ENCODE measurements around the gene KIF6.

Gene KIF6

DNA sequence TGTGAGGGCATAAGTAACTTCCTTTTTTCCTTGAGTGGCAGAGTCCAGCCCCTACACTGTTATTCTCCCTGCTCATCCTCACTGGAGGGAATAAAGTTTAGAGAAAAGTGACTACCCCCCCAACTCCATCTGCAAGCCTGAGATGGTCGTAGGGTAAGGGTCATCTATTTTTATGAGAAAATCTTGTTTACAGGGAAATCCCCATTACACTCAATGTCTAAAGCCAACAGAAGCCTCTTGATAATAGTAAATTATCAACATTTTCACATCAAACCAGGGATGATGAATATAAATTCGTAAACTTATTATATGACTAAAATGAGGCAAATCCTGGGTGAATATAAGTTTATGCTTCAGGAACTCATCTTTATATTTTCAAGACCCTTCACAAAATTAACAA lies 228.8 kb downstream of the KIF6 start:
- H3K4me1 ChIP-seq = no peaks in the 10 kb centered on the region
- no peak overlapping the region for H2AFZ ChIP-seq
- H3K4me2 ChIP-seq (ENCODE audit: low read length) = no peak overlapping the region
- H3K9ac ChIP-seq = no peak overlapping the region
- no peak overlapping the region for H3K27ac ChIP-seq
- H3K9me3 ChIP-seq (ENCODE audit: control insufficient read depth, low read length) = no peaks in the 10 kb centered on the region
- no peaks in the 10 kb centered on the region for H3K36me3 ChIP-seq (ENCODE audit: control insufficient read depth, insufficient read depth, low read length)
- H3K27me3 ChIP-seq (ENCODE audit: control insufficient read depth, insufficient read depth, low read length) = no peaks in the 10 kb centered on the region
- H3K4me3 ChIP-seq (ENCODE audit: low read depth, low read length) = no peak overlapping the region
- no peaks in the 10 kb centered on the region for H3K79me2 ChIP-seq
- TF ChIP-seq CTCF (IDR thresholded peaks at IDR 0.05) = no peak

DNA sequence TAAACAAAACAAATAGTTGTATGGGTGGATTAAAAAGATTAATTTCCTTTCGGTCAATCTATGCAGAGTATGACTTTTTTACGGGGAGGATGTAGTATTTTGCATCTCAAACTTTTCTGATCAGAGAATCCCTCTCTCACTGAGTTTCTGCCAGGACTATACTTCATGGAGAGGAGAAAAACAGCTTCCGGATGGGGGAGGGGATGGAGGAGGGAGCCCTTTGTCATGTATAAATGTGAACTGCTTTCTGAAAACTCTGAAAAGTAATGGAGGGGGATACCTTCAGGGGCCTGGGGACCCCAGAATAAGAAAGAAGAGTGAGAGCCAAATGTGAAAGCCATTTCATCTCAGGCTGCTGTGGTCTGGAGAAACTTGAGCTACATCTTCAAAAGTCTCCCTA lies 229.6 kb downstream of the KIF6 start:
- Histone ChIP-seq H3K27ac (no peak overlapping the region), H3K9ac (no peak overlapping the region), H3K4me3 (ENCODE audit: low read depth, low read length) (no peak overlapping the region), H3K9me3 (ENCODE audit: control insufficient read depth, low read length) (no peaks in the 10 kb centered on the region), H3K79me2 (no peaks in the 10 kb centered on the region), H3K4me1 (no peaks in the 10 kb centered on the region), H3K36me3 (ENCODE audit: control insufficient read depth, insufficient read depth, low read length) (no peaks in the 10 kb centered on the region), H2AFZ (no peak overlapping the region), H3K4me2 (ENCODE audit: low read length) (no peak overlapping the region), H3K27me3 (ENCODE audit: control insufficient read depth, insufficient read depth, low read length) (no peaks in the 10 kb centered on the region)
- no peak for TF ChIP-seq CTCF (IDR thresholded peaks at IDR 0.05)

- H3K27ac ChIP-seq = no peak overlapping the region
- H3K4me2 ChIP-seq (ENCODE audit: low read length) = no peak overlapping the region
- H3K9ac ChIP-seq = no peak overlapping the region
- H3K27me3 ChIP-seq (ENCODE audit: control insufficient read depth, insufficient read depth, low read length) = no peaks in the 10 kb centered on the region
- H3K79me2 ChIP-seq = no peaks in the 10 kb centered on the region
- H2AFZ ChIP-seq = no peak overlapping the region
- no peaks in the 10 kb centered on the region for H3K36me3 ChIP-seq (ENCODE audit: control insufficient read depth, insufficient read depth, low read length)
- H3K9me3 ChIP-seq (ENCODE audit: control insufficient read depth, low read length) = no peaks in the 10 kb centered on the region
- no peak for TF ChIP-seq CTCF (IDR thresholded peaks at IDR 0.05)
- no peak overlapping the region for H3K4me3 ChIP-seq (ENCODE audit: low read depth, low read length)
- H3K4me1 ChIP-seq = no peaks in the 10 kb centered on the region
These were observed 230.2 kb downstream of the KIF6 start for GRCh38 chr6:39494998-39495397.

GRCh38 chr6:39493777-39494176 lies 231.4 kb downstream of the KIF6 start:
- Histone ChIP-seq H3K27me3 (ENCODE audit: control insufficient read depth, insufficient read depth, low read length) (no peaks in the 10 kb centered on the region), H3K79me2 (no peaks in the 10 kb centered on the region), H3K9ac (no peak overlapping the region), H3K27ac (no peak overlapping the region), H3K4me2 (ENCODE audit: low read length) (no peak overlapping the region), H3K9me3 (ENCODE audit: control insufficient read depth, low read length) (no peaks in the 10 kb centered on the region), H2AFZ (no peak overlapping the region), H3K36me3 (ENCODE audit: control insufficient read depth, insufficient read depth, low read length) (no peaks in the 10 kb centered on the region), H3K4me3 (ENCODE audit: low read depth, low read length) (no peak overlapping the region), H3K4me1 (no peaks in the 10 kb centered on the region)
- no peak for TF ChIP-seq CTCF (IDR thresholded peaks at IDR 0.05)

- Histone ChIP-seq H3K4me3 (ENCODE audit: low read depth, low read length) (no peak overlapping the region), H3K4me1 (no peaks in the 10 kb centered on the region), H3K27ac (no peak overlapping the region), H3K36me3 (ENCODE audit: control insufficient read depth, insufficient read depth, low read length) (no peaks in the 10 kb centered on the region), H3K9me3 (ENCODE audit: control insufficient read depth, low read length) (no peaks in the 10 kb centered on the region), H3K79me2 (no peaks in the 10 kb centered on the region), H2AFZ (no peak overlapping the region), H3K9ac (no peak overlapping the region), H3K4me2 (ENCODE audit: low read length) (no peak overlapping the region), H3K27me3 (ENCODE audit: control insufficient read depth, insufficient read depth, low read length) (no peaks in the 10 kb centered on the region)
- no peak for TF ChIP-seq CTCF (IDR thresholded peaks at IDR 0.05)
These were observed 232.0 kb downstream of the KIF6 start for GRCh38 chr6:39493174-39493573.
